ENCODE data around the gene INSRR. TPM values are rescaled to one million over a fixed set of nuclear protein-coding genes. Genes with fewer than 3 reads are reported as not detected.

Gene INSRR
- polyA plus RNA-seq, 3 donors: not detected

DNA sequence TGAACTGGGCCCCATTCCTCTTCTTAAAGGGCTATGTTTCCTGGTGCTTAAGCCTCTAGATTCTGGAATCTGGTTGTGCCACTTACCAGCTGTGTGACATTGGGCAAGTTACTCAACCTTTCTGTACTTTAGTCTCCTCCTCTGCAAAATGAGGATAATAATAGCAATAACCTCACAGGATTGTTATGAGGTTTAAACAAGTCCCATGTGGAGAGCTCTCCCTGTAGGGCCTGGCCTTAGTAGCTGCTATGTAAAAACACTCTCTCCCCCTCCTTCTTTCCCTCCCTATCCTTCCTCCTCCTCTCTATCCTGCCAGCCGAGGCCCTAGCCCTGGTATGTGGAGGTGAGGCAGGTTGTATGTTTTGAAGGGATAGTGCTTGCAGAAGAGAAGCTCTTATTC is 26.4 kb upstream of the INSRR start:
- Mint-ChIP-seq H3K9me3 (no peaks in the 10 kb centered on the region), H3K4me1 (peaks cover 4% of the 10 kb centered on the region), H3K4me3 (no peak overlapping the region), H3K27ac (no peak overlapping the region), H3K36me3 (no peaks in the 10 kb centered on the region), H3K27me3 (ENCODE audit: low read depth in 3 of 3) (peaks cover 26 to 42% (median 27%) of the 10 kb centered on the region in 3 donors)
- Histone ChIP-seq H3K4me2 (replicated peaks; ENCODE audit: extremely low read depth, low read length, poor library complexity, severe bottlenecking) (no peak overlapping the region), H4K20me1 (ENCODE audit: insufficient read depth, low read length) (no peaks in the 10 kb centered on the region), H3K79me2 (ENCODE audit: insufficient read depth, low read length) (no peaks in the 10 kb centered on the region), H3K9me3 (replicated peaks in 1 of 2; ENCODE audit: control insufficient read depth in 1 of 2, insufficient read depth in 1 of 2, low read length in 2 of 2) (no peaks in the 10 kb centered on the region), H3K27ac (ENCODE audit: low read depth in 1 of 2, low read length in 2 of 2) (no peak overlapping the region), H3K4me3 (replicated peaks in 1 of 3; ENCODE audit: low read depth in 2 of 3, low read length in 3 of 3) (no peak overlapping the region), H3K36me3 (replicated peaks in 1 of 2; ENCODE audit: control insufficient read depth in 1 of 2, insufficient read depth in 2 of 2, low read length in 2 of 2) (no peaks in the 10 kb centered on the region), H3K9ac (ENCODE audit: insufficient read depth, low read length, poor library complexity, severe bottlenecking) (no peak overlapping the region), H2AFZ (ENCODE audit: insufficient read depth, low read depth, low read length, poor library complexity, severe bottlenecking) (no peak overlapping the region), H3K27me3 (ENCODE audit: control insufficient read depth in 2 of 2, insufficient read depth in 2 of 2, low read length in 2 of 2) (peaks cover 0 to 7% of the 10 kb centered on the region in 2 donors), H3K4me1 (ENCODE audit: control insufficient read depth in 1 of 2, insufficient read depth in 2 of 2, low read length in 2 of 2) (no peaks in the 10 kb centered on the region)
- TF ChIP-seq, protein P1, sequence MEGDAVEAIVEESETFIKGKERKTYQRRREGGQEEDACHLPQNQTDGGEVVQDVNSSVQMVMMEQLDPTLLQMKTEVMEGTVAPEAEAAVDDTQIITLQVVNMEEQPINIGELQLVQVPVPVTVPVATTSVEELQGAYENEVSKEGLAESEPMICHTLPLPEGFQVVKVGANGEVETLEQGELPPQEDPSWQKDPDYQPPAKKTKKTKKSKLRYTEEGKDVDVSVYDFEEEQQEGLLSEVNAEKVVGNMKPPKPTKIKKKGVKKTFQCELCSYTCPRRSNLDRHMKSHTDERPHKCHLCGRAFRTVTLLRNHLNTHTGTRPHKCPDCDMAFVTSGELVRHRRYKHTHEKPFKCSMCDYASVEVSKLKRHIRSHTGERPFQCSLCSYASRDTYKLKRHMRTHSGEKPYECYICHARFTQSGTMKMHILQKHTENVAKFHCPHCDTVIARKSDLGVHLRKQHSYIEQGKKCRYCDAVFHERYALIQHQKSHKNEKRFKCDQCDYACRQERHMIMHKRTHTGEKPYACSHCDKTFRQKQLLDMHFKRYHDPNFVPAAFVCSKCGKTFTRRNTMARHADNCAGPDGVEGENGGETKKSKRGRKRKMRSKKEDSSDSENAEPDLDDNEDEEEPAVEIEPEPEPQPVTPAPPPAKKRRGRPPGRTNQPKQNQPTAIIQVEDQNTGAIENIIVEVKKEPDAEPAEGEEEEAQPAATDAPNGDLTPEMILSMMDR (IDR thresholded peaks at IDR 0.05): no peak
- WGBS (ENCODE audit: insufficient coverage): no CpG with 5 or more reads among the region's 1 CpG
- DNase-seq: no peak
- intact Hi-C loops (cut with micrococcal nuclease): loop anchor here in 1 of 2 donors (10.0 kb wide), 1 partner anchor 191 kb away; no protein-coding TSS in a partner anchor

DNA sequence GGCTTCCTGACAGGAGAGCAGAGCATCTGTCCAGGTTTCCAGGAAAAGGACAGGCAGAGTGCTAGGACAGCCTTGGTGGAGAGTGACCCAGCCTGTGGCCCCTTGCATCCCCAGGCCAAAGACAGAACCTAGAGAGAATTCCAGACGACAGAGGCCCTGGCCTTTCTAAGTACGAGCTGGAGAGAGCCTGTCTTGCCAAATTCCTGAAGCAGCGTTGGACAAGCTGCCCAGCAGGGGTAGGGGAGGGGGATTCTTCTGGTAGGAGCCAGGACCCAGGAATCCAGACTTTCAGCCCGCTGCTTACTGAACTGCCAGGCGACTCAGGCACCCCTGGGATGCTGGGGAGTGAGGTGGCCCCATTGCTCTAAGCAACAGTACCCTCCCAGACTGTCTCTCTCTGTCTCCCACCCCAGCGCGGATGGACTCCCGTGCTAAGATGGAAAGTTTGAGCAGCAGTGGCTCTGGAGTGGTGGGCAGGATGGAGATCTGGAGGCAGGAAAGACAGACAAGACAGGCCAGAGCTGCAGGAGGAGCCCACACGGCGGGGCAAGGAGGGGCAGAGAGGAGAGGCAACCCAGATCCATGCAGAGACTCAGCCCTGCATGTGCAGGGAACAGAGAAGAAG is 25.8 kb upstream of the INSRR start:
- H3K27me3 ChIP-seq (ENCODE audit: control insufficient read depth in 2 of 2, insufficient read depth in 2 of 2, low read length in 2 of 2): peaks cover 0 to 6% of the 10 kb centered on the region in 2 donors
- H2AFZ ChIP-seq (ENCODE audit: insufficient read depth, low read depth, low read length, poor library complexity, severe bottlenecking): no peak overlapping the region
- Mint-ChIP-seq H3K4me1 (no peaks in the 10 kb centered on the region), H3K27me3 (ENCODE audit: low read depth in 3 of 3) (peaks cover 21 to 44% (median 26%) of the 10 kb centered on the region in 3 donors), H3K9me3 (no peaks in the 10 kb centered on the region), H3K4me3 (no peak overlapping the region), H3K36me3 (no peaks in the 10 kb centered on the region), H3K27ac (peak overlapping the region in 1 of 7 donors; percentile 42)
- intact Hi-C loops (cut with micrococcal nuclease): loop anchor here in 1 of 2 donors (10.0 kb wide), 1 partner anchor 190 kb away; no protein-coding TSS in a partner anchor
- no peaks in the 10 kb centered on the region for H3K36me3 ChIP-seq (replicated peaks in 1 of 2; ENCODE audit: control insufficient read depth in 1 of 2, insufficient read depth in 2 of 2, low read length in 2 of 2)
- H3K9ac ChIP-seq (ENCODE audit: insufficient read depth, low read length, poor library complexity, severe bottlenecking): no peak overlapping the region
- no peaks in the 10 kb centered on the region for H3K9me3 ChIP-seq (replicated peaks in 1 of 2; ENCODE audit: control insufficient read depth in 1 of 2, insufficient read depth in 1 of 2, low read length in 2 of 2)
- H3K4me3 ChIP-seq (replicated peaks in 1 of 3; ENCODE audit: low read depth in 2 of 3, low read length in 3 of 3): no peak overlapping the region
- no peaks in the 10 kb centered on the region for H3K4me1 ChIP-seq (ENCODE audit: control insufficient read depth in 1 of 2, insufficient read depth in 2 of 2, low read length in 2 of 2)
- no peak overlapping the region for H3K4me2 ChIP-seq (replicated peaks; ENCODE audit: extremely low read depth, low read length, poor library complexity, severe bottlenecking)
- no peaks in the 10 kb centered on the region for H3K79me2 ChIP-seq (ENCODE audit: insufficient read depth, low read length)
- TF ChIP-seq, protein P1 (IDR thresholded peaks at IDR 0.05): no peak
- WGBS (ENCODE audit: insufficient coverage): 88% methylated on average over 6 of the region's 10 CpGs
- H4K20me1 ChIP-seq (ENCODE audit: insufficient read depth, low read length): no peaks in the 10 kb centered on the region
- H3K27ac ChIP-seq (ENCODE audit: low read depth in 1 of 2, low read length in 2 of 2): no peak overlapping the region
- DNase-seq: no peak

Measured in CD14-positive monocyte (primary cell).